Activated T-helper 2 cell treated with anti-CD3 and anti-CD28 coated beads, Interferon-gamma antibody, Interleukin-2, Interleukin-4, amounts not matched to agents 10 μg/mL and 5 μg/mL and 100 μg/mL, durations not matched to agents 14 hours and 24 hours and 36 hours (primary cell): ENCODE data around the gene PSMD6. TPM values are rescaled to one million over a fixed set of nuclear protein-coding genes. Genes with fewer than 3 reads are reported as not detected.

Source experiments
- DNase-seq: peaks from one replicate; pipeline ENCODE4 v3.0.0; 2021; ENCODE audit warnings: low spot score
- H3K27ac Mint-ChIP-seq: one replicate; pipeline ENCODE4 v1.8.0; 2021; ENCODE audit warnings: mixed read lengths
- H3K27me3 Mint-ChIP-seq: one replicate; pipeline ENCODE4 v1.8.0; 2021; ENCODE audit warnings: low read depth, mixed read lengths
- H3K36me3 Mint-ChIP-seq: one replicate; pipeline ENCODE4 v1.8.0; 2021; ENCODE audit warnings: low read depth, mixed read lengths
- H3K4me1 Mint-ChIP-seq: one replicate; pipeline ENCODE4 v1.8.0; 2021; ENCODE audit warnings: low read depth, mixed read lengths
- H3K4me3 Mint-ChIP-seq: one replicate; pipeline ENCODE4 v1.8.0; 2021; ENCODE audit warnings: low read depth, mild to moderate bottlenecking, moderate library complexity, mixed read lengths
- H3K9me3 Mint-ChIP-seq: one replicate; pipeline ENCODE4 v1.8.0; 2021; ENCODE audit warnings: mixed read lengths
- intact Hi-C: fragments of 100-400 bp; cut with micrococcal nuclease; formaldehyde crosslinking; loops from one replicate; pipeline ENCODE4 v1.15.1; 2023
- total RNA-seq: library from RNA; stranded (reverse); gene quantifications from 2 replicates; pipeline ENCODE4 v1.2.3, GENCODE V29; 2022

PSMD6 gene
- total RNA-seq, 1 donor from 2014 or later: 131 TPM

- Mint-ChIP-seq H3K27me3 (peaks cover 16% of the 10 kb centered on the region), H3K4me1 (peaks cover 4% of the 10 kb centered on the region), H3K36me3 (no peaks in the 10 kb centered on the region), H3K4me3 (no peak overlapping the region), H3K9me3 (peaks cover 16% of the 10 kb centered on the region), H3K27ac (no peak overlapping the region)
- intact Hi-C loops: no loop called here
- no peak for DNase-seq
Observed at GRCh38 chr3:64038253-64038767, 15.0 kb upstream of the PSMD6 start.

- Mint-ChIP-seq H3K4me3 (no peak overlapping the region), H3K27ac (no peak overlapping the region), H3K4me1 (peaks cover 6% of the 10 kb centered on the region), H3K9me3 (peaks cover 16% of the 10 kb centered on the region), H3K36me3 (no peaks in the 10 kb centered on the region), H3K27me3 (peaks cover 16% of the 10 kb centered on the region)
- no peak for DNase-seq
- intact Hi-C loops: no loop called here
Observed at GRCh38 chr3:64037084-64037483, 13.8 kb upstream of the PSMD6 start.

- Mint-ChIP-seq H3K27ac (no peak overlapping the region), H3K27me3 (peaks cover 18% of the 10 kb centered on the region), H3K36me3 (no peaks in the 10 kb centered on the region), H3K9me3 (peaks cover 16% of the 10 kb centered on the region), H3K4me3 (no peak overlapping the region), H3K4me1 (peaks cover 15% of the 10 kb centered on the region)
- intact Hi-C loops: no loop called here
- DNase-seq: no peak
Observed at GRCh38 chr3:64033069-64033468, 9.8 kb upstream of the PSMD6 start.

- DNase-seq: no peak
- peaks cover 15% of the 10 kb centered on the region for H3K4me1 Mint-ChIP-seq
- peaks cover 16% of the 10 kb centered on the region for H3K9me3 Mint-ChIP-seq
- peaks cover 27% of the 10 kb centered on the region for H3K27me3 Mint-ChIP-seq
- intact Hi-C loops: no loop called here
- H3K36me3 Mint-ChIP-seq: no peaks in the 10 kb centered on the region
- no peak overlapping the region for H3K27ac Mint-ChIP-seq
- no peak overlapping the region for H3K4me3 Mint-ChIP-seq
Observed at GRCh38 chr3:64031540-64032508, 8.5 kb upstream of the PSMD6 start.

- H3K4me1 Mint-ChIP-seq: peaks cover 16% of the 10 kb centered on the region
- peaks cover 16% of the 10 kb centered on the region for H3K9me3 Mint-ChIP-seq
- peaks cover 27% of the 10 kb centered on the region for H3K27me3 Mint-ChIP-seq
- H3K36me3 Mint-ChIP-seq: no peaks in the 10 kb centered on the region
- DNase-seq: peak; percentile 61
- H3K4me3 Mint-ChIP-seq: peak overlapping the region; percentile 64
- intact Hi-C loops: loop anchor here (1.0 kb wide), 2 partner anchors 369 to 454 kb away; no protein-coding TSS in a partner anchor
- H3K27ac Mint-ChIP-seq: peak overlapping the region; percentile 64
Observed at GRCh38 chr3:64030741-64031140, 7.4 kb upstream of the PSMD6 start.

GRCh38 chr3:64029287-64029686 lies 6.0 kb upstream of the PSMD6 start:
- Mint-ChIP-seq H3K4me1 (peaks cover 15% of the 10 kb centered on the region), H3K27me3 (peaks cover 27% of the 10 kb centered on the region), H3K27ac (no peak overlapping the region), H3K9me3 (peaks cover 6% of the 10 kb centered on the region), H3K4me3 (no peak overlapping the region), H3K36me3 (no peaks in the 10 kb centered on the region)
- no peak for DNase-seq
- intact Hi-C loops: loop anchor here (10.0 kb wide), 1 partner anchor 164 kb away; the partner anchor contains the start of genes ATXN7 and THOC7

GRCh38 chr3:64028754-64029153 lies 5.5 kb upstream of the PSMD6 start:
- H3K4me3 Mint-ChIP-seq: no peak overlapping the region
- intact Hi-C loops: loop anchor here (10.0 kb wide), 1 partner anchor 164 kb away; the partner anchor contains the start of genes ATXN7 and THOC7
- H3K27ac Mint-ChIP-seq: no peak overlapping the region
- peaks cover under 1% of the 10 kb centered on the region for H3K9me3 Mint-ChIP-seq
- peaks cover 27% of the 10 kb centered on the region for H3K27me3 Mint-ChIP-seq
- no peak for DNase-seq
- H3K4me1 Mint-ChIP-seq: peaks cover 16% of the 10 kb centered on the region
- no peaks in the 10 kb centered on the region for H3K36me3 Mint-ChIP-seq

- no peak for DNase-seq
- no peak overlapping the region for H3K4me3 Mint-ChIP-seq
- H3K36me3 Mint-ChIP-seq: peaks cover under 1% of the 10 kb centered on the region
- H3K27me3 Mint-ChIP-seq: peaks cover 27% of the 10 kb centered on the region
- H3K9me3 Mint-ChIP-seq: no peaks in the 10 kb centered on the region
- intact Hi-C loops: loop anchor here (10.0 kb wide), 1 partner anchor 163 kb away; the partner anchor contains the start of genes ATXN7 and THOC7
- no peak overlapping the region for H3K27ac Mint-ChIP-seq
- peaks cover 19% of the 10 kb centered on the region for H3K4me1 Mint-ChIP-seq
Observed at GRCh38 chr3:64027658-64028057, 4.4 kb upstream of the PSMD6 start.

GRCh38 chr3:64026346-64026745 lies 3.1 kb upstream of the PSMD6 start:
- Mint-ChIP-seq H3K27me3 (peaks cover 27% of the 10 kb centered on the region), H3K4me3 (no peak overlapping the region), H3K36me3 (peaks cover 13% of the 10 kb centered on the region), H3K4me1 (peaks cover 27% of the 10 kb centered on the region), H3K9me3 (no peaks in the 10 kb centered on the region), H3K27ac (no peak overlapping the region)
- DNase-seq: no peak
- intact Hi-C loops: loop anchor here (10.0 kb wide), 1 partner anchor 162 kb away; the partner anchor contains the start of genes ATXN7 and THOC7

- Mint-ChIP-seq H3K36me3 (peaks cover 27% of the 10 kb centered on the region), H3K4me1 (peaks cover 24% of the 10 kb centered on the region), H3K4me3 (peak overlapping the region; percentile 83), H3K27me3 (peaks cover 20% of the 10 kb centered on the region), H3K27ac (peak overlapping the region; percentile 56), H3K9me3 (no peaks in the 10 kb centered on the region)
- DNase-seq: no peak
- intact Hi-C loops: loop anchor here (2.0 to 10.0 kb wide), 2 partner anchors 55 to 159 kb away; partner anchors contain the start of genes ATXN7 and THOC7
Observed at GRCh38 chr3:64023861-64024223, 548 bp upstream of the PSMD6 start.

- no peak for DNase-seq
- H3K27ac Mint-ChIP-seq: peak overlapping the region; percentile 56
- no peaks in the 10 kb centered on the region for H3K9me3 Mint-ChIP-seq
- H3K36me3 Mint-ChIP-seq: peaks cover 38% of the 10 kb centered on the region
- H3K27me3 Mint-ChIP-seq: peaks cover 7% of the 10 kb centered on the region
- peaks cover 26% of the 10 kb centered on the region for H3K4me1 Mint-ChIP-seq
- intact Hi-C loops: loop anchor here (2.0 to 10.0 kb wide), 2 partner anchors 54 to 158 kb away; partner anchors contain the start of genes ATXN7 and THOC7
- peak overlapping the region; percentile 83 for H3K4me3 Mint-ChIP-seq
Observed at GRCh38 chr3:64022451-64023186, 675 bp downstream of the PSMD6 start.

- H3K36me3 Mint-ChIP-seq: peaks cover 45% of the 10 kb centered on the region
Observed at GRCh38 chr3:64021922-64022321, 1.4 kb downstream of the PSMD6 start.

More at GRCh38 chr3:64021922-64022321, 1.4 kb downstream of the PSMD6 start:
- intact Hi-C loops: loop anchor here (2.0 to 10.0 kb wide), 2 partner anchors 53 to 157 kb away; partner anchors contain the start of genes ATXN7 and THOC7
- Mint-ChIP-seq H3K27me3 (peaks cover under 1% of the 10 kb centered on the region), H3K9me3 (no peaks in the 10 kb centered on the region), H3K4me3 (peak overlapping the region; percentile 83), H3K4me1 (peaks cover 26% of the 10 kb centered on the region), H3K27ac (peak overlapping the region; percentile 56)
- DNase-seq: no peak
